RPMI7951 (cell line): ENCODE data around the gene ZNF44. TPM values are rescaled to one million over a fixed set of nuclear protein-coding genes. Genes with fewer than 3 reads are reported as not detected.

ENCODE experiments used
- DNase-seq: peaks from one replicate; pipeline ENCODE4 v3.0.0-alpha.2; 2012; ENCODE audit warnings: low read depth
- total RNA-seq: library from RNA; depleted of rRNA; stranded (reverse); fragments of >200 nt; shearing (Covaris generic); gene quantifications from 2 replicates; pipeline ENCODE4 v1.2.3, GENCODE V29; 2014; rRNA removed

Gene ZNF44
- total RNA-seq, 1 experiment from 2014 or later: 6.6 TPM

- no peak for DNase-seq
These were observed 33.1 kb downstream of the ZNF44 start for GRCh38 chr19:12261554-12261953.

DNA sequence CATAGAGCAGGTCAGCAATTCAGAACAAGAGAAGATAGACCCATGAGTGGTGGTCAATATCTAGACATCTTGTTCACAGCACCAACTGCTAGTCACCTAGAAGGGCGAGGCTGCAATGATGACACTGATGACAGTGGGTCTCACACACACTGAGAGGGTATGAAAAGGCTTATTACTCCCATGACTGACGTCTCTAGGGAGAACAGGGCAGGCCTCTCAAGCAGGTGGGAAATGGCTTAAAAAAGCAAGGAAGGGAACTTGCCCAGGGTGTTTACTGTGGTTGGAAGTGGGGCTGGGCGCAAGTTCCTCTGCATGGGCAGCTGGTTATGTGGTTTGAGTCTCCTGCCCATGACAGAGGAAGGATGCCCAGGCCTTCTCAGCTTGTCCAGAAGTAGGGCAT lies 33.8 kb downstream of the ZNF44 start:
- DNase-seq: no peak

GRCh38 chr19:12260236-12260635 lies 34.4 kb downstream of the ZNF44 start:
- DNase-seq: no peak

DNA sequence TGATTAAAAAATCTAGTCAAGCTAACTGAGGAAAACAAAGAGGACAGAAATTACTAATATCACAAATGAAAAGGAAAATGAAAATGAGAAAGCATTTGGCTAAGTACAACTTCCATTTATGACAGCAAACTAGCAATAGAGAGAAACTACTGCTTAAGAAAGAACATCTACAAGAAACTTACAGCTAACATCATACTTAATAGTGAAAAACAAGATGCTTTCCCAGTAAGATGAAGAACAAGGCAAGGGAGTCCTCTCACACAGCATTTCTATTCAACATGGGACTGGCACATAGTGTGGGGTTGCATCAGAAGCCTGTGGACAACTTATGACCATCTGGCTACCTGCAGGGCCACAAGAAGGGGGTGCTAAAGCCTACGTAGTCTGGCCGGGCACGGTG lies 39.3 kb downstream of the ZNF44 start:
- no peak for DNase-seq

- no peak for DNase-seq
These were observed 47.0 kb downstream of the ZNF44 start for GRCh38 chr19:12247644-12248222.

DNA sequence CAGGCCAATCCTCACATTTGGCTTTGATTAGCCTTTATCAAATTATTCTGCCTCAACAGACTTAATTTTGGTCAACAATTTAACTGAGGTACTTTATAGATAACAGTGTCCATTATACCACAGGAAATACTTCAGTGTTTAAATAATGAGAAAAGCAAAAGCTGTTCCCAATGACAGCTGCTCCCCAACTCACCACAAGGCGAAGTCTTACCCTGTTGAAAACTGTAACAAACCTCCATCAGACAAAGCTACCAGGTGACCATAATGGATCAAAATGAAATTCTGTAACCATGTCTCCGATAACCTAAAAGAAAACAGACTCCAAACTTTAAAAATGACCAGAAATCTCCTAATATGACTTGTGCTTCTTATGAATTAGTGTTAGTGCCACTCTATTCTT lies 50.3 kb downstream of the ZNF44 start:
- no peak for DNase-seq

DNA sequence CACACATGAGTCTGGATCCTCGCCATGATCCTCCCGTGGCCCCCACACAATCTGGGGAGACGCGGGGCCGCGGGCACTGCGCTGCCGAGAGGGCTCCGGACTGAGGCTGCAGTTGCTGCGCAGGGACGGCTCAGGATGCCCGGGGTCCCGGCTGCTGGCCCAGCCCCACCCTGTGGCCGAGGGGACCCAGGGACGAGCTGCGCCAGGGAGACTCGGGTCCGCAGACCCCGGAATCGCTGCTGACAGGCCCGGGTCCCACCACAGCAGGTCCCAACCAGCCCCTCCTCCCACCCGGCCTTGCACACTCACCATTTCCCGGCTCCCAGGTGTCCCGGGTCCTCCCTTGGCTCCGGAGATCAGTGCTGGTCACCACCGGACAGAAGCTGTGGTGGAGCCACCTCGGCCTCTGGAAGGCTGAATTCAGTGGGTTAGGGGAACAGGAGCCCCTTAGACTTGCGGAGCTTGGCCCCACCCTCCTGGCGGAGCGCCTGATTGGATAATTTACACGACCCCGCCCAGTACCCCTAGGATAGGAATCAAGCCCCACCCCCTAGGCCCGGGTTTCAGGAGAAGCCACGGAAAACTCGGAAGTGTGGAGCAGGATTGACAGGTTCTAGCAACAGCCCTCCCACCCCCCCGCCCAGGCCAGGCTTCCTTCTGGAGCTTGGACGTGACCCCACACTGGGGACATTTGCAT lies 57.4 kb downstream of the ZNF44 start:
- DNase-seq: no peak

DNA sequence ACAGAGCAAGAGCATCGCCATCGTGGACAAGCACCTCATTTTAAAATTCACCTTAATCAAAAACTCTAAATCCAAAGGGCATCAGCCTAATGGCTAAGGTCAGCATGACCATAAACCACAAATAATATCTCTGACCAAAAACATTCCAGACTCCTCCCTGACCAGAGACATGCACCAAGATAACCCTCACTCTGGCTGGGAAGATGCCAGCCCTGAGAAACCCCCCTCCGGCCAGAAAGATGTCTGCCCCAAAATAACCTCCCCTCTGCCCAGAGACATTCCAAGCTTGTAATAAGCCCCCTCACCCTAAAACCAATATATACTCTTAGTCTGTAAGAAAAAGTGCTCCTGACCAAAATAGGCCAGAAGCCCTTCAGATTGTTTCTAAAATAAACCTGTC lies 61.7 kb downstream of the ZNF44 start:
- no peak for DNase-seq

DNA sequence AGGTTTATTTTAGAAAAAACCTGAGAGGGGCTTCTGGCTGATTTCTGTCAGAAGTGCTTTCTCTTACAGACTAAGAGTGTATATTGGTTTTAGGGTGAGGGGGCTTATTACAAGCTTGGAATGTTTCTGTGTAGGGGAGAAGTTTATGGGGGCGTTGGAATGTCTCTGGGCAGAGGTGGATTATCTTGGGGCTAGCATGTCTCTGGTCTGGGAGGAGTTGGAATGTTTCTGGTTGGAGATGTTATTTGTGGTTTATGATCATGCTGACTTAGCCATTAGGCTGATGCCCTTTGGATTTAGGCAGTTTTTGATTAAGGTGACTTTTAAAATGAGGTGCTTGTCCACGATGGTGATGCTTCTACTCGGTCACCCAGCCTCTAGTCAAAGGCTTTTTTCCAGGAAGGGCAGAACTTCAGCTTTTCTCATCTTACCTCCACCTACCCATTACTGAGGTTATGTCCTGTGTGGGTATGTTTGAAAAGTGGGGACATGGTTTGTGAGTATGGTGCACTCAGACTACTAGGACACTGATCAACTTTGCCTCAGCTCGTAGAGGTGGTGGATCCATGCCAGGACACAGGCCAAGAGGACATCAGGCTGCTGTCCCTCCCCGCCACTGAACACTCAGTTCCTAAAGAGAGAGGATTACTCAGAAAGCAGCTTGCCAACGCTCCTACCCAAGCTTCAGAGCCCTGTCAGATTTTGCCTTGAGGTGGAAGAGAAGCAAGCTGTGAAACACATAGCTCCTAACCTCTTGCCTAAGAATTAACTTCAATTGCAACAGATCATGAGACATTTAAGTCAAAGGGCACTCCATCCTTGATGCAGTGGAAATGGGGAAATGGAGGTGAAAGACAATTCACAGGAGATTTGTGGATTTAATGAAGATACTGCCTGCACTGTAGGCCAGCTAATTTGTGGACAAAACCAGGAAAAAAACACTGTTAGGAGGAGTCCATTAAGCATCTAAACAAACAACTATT lies 63.6 kb downstream of the ZNF44 start:
- no peak for DNase-seq

DNA sequence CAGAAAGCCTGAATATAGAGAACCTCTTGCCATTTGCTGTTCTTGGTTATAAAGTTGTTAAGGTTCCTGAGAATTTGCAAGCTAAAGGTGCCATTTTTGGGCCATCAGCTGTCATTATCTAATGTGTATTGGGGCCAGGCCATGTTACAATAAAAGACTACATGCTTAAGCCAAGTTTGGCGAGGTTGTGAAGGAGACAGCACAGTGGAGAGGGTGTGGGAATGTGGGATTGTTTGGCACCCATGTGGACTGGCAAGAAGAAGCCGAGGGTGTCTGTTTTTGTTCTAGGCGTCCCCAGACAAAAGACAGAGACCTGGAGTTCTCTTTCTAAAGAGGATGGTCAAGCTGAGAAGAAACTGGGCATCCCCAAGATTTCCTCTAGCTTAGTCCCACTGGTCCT lies 64.7 kb downstream of the ZNF44 start:
- no peak for DNase-seq

DNA sequence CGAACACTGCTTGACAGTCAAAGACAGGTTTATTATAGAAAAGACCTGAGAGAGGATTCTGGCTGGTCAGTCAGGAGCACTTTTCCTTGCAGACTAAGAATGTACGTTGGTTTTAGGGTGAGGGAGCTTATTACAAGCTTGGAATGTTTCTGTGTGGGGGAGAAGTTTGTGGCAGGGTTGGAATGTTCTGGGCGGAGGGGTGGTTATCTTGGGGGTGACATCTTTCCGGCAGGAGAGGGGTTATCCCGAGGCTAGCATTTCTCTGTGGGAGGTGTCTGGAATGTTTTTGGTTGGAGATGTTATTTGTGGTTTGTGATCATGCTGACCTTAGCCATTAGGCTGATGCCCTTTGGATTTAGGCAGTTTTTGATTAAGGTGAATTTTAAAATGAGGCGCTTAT lies 70.0 kb downstream of the ZNF44 start:
- peak; percentile 16 for DNase-seq

DNA sequence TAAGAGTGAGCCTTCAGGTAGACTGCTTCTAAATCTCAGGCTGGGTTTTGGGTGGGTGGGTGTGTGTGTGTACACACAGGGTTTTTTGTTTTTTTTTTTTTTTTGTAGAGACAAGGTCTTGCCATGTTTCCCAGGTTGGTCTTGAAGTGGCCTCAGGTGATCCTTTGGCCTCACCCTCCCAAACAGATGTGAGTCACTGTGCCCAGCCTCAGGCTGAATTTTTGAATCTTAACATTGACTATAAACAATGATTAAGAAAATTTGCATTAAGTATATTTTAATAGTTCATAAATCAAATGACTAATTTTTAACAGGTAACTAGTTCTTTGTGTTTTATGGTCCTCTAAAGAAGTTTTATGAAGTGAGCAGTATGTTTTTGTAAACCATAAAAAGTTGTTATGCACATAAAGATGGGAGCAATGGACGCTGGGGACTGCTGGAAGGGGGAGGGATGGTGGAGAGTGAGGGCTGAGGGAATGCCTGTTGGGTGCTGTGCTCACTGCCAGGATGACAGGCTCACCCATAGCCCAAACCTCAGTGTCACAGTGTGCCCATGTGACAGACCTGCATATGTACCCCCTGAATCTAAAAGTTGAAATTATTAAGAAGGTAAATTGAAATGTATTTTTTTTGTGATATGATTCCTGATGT lies 71.6 kb downstream of the ZNF44 start:
- no peak for DNase-seq

Other genes starting within 250 kb of the ZNF44 start
- gene ZNF878, start 241.9 kb downstream of the ZNF44 start, total RNA-seq: 0.96 and 0.98 TPM in 2 replicates
- 3.5 and 5.2 TPM in 2 replicates for gene ZNF844, start 230.2 kb downstream of the ZNF44 start, total RNA-seq
- gene ZNF20, start 154.5 kb downstream of the ZNF44 start, total RNA-seq: 7.6 and 8.3 TPM in 2 replicates
- gene ZNF625, start 138.1 kb downstream of the ZNF44 start, total RNA-seq: 6.8 and 7.9 TPM in 2 replicates
- gene ZNF136, start 131.8 kb downstream of the ZNF44 start, total RNA-seq: 6.6 and 9.0 TPM in 2 replicates
- gene ZNF563, start 38.8 kb upstream of the ZNF44 start, total RNA-seq: 3.0 and 6.5 TPM in 2 replicates
- 1.6 and 2.1 TPM in 2 replicates for gene ZNF442, start 70.8 kb upstream of the ZNF44 start, total RNA-seq
- gene ZNF799, start 106.4 kb upstream of the ZNF44 start, total RNA-seq: 3.9 and 4.8 TPM in 2 replicates
- gene ZNF443, start 146.1 kb upstream of the ZNF44 start, total RNA-seq: 4.8 and 5.8 TPM in 2 replicates
- 3.0 and 3.5 TPM in 2 replicates for gene ZNF709, start 189.9 kb upstream of the ZNF44 start, total RNA-seq